Medulla oblongata (tissue), 1 donor: Measurements from ENCODE around the gene HGS.

Experiments used
- DNase-seq: peaks from one replicate; pipeline ENCODE4 v3.0.0-alpha.2; 2015; ENCODE audit errors: extremely low spot score

Gene HGS

GRCh38 chr17:81683584-81684441 lies at the start of gene HGS, which contains the start of gene ARL16:
Gene HGS (plus strand): TSS chr17:81684011. CDS start chr17:81684067, 56 bp downstream.
Gene ARL16 (minus strand): TSS chr17:81683797. CDS start chr17:81683753, 44 bp downstream.
- peak; percentile 99 for DNase-seq

- no peak for DNase-seq
Observed at GRCh38 chr17:81635431-81635830, 48.4 kb upstream of the HGS start.

- no peak for DNase-seq
Observed at GRCh38 chr17:81635973-81636504, 47.8 kb upstream of the HGS start.

DNA sequence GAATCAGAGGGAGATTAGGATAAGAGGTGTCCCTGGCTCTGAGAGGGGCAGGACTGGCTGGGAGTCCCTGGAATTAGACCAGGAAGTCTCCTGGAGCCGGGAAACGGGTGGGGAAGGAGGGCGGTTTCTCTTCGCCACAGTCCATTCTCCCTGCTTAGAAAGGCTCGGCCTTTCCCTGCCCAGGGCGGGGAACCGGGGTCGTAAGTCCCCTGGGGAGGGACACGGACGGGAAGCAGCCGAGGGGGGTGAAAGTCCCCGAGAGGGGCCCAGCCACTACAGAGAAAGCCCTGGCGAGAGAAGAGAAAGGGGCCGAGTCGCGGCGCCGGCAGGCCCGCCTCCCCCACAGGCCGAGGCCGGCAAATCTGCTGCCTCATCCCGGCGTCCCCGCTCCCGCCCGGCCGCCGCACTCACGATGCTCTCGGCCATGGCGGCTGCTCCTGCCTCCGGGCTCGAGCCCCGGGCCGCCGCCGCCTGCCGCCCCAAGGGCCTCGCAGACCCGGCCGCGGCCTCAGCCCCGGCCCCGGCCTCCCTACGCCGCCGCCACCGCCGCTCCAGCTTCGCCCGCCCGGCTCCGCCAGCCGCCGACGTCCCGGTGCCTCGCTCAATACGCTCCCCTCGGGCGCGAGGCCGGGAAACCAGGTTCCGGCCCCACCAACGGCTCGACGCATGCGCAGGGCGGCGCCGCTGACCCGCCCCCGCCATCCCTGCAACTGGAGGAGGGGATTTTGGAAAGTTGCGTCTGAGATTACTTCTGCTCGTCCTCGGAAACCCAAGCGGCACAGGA lies 47.1 kb upstream of the HGS start, which contains the start of the genes NPLOC4 and TSPAN10:
NPLOC4 (minus strand) TSS at position 608 of the 784 bp plus-strand sequence; CDS start at position 426, 182 bp downstream.
TSPAN10 (plus strand) TSS at position 692 of the 784 bp plus-strand sequence. CDS start 5,217 bp downstream, outside the sequence.
- peak; percentile 81 for DNase-seq

- no peak for DNase-seq
Observed at GRCh38 chr17:81638683-81639082, 45.1 kb upstream of the HGS start.

- DNase-seq = no peak
Observed at GRCh38 chr17:81640011-81640410, 43.8 kb upstream of the HGS start.

DNA sequence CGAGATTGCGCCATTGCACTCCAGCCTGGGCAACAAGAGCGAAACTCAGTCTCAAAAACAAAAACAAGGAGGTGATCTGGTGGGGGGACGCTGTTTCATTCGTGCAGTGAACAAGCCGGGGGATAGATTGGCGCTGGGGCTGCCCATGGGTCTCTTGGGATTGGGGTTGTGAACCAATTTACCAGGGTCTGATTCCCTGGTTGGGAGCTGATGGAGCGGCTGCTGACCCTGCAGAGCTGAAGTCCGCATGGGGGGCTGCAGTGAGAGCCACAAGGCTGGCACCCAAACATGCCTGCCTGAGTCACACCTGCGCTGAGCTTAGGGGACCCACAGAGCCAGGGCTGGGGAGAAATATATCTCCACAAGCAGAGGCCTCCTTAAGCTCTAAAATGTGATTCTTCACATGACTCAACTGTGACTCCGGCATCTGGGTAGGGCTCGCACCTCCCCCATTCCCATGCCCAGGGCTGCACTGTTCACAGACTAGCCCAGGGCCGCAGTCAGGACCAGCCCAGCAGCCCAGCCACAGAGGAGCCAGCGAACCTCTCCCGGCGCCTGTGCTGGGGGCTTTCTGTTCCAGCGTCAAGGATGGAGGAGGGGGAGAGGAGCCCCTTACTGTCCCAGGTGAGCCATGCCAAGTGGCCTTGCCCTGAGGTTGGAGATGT lies 41.9 kb upstream of the HGS start:
- no peak for DNase-seq

- DNase-seq = no peak
Observed at GRCh38 chr17:81644496-81644895, 39.3 kb upstream of the HGS start.

DNA sequence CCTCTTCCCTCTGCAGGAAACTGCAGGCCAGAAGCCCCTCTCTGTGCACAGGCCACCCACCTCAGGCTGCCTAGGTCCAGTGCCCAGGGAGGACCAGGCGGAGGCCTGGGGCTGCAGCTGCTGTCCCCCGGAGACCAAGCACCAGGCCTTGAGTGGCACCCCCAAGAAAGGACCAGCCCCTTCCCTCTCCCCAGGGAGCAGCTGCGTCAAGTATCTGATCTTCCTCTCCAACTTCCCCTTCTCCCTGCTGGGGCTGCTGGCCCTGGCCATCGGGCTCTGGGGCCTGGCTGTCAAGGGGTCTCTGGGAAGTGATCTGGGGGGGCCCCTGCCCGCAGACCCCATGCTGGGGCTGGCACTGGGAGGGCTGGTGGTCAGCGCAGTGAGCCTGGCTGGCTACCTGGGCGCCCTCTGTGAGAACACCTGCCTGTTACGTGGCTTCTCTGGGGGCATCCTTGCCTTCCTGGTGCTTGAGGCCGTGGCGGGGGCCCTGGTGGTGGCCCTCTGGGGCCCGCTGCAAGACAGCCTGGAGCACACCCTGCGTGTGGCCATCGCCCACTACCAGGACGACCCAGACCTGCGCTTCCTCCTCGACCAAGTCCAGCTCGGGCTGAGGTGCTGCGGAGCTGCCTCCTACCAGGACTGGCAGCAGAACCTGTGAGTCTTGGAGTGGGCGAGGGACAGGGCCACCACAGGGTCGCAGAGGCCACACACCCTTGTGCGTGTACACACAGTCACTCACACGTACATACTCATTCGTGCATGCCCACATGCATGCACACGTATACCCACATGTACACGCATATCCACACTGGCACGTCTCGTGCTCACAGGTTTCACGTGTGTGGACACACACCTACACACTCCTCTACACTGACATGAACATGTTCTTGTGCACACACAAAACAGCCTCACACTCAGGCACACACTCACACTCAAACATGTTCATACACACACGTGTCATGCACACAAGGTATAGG lies 38.5 kb upstream of the HGS start:
- no peak for DNase-seq

GRCh38 chr17:81646869-81647600 lies 36.8 kb upstream of the HGS start:
- no peak for DNase-seq

- no peak for DNase-seq
Observed at GRCh38 chr17:81647640-81648012, 36.2 kb upstream of the HGS start.

- DNase-seq = no peak
Observed at GRCh38 chr17:81648013-81648706, 35.7 kb upstream of the HGS start.

DNA sequence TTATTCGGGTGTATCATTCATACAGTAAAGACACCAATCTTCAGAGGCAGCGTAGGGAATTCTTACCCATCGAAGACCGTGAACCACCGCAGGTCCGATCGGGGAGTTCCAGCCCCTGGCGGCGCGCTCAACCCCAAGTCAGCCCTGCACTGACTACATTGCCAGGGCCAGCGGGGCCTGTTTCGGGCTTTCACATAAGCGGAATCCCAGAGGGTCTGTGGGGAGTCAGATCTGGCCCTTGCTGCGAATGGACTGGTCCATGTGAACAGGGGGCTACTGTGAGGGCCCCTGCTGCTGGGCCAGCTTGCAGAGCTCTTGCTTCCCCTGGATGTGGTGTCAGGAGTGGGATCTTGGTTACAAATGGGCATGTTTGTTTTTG lies 35.1 kb upstream of the HGS start:
- no peak for DNase-seq

GRCh38 chr17:81650951-81651350 lies 32.9 kb upstream of the HGS start:
- DNase-seq = no peak

GRCh38 chr17:81651692-81652091 lies 32.1 kb upstream of the HGS start:
- DNase-seq = no peak

DNA sequence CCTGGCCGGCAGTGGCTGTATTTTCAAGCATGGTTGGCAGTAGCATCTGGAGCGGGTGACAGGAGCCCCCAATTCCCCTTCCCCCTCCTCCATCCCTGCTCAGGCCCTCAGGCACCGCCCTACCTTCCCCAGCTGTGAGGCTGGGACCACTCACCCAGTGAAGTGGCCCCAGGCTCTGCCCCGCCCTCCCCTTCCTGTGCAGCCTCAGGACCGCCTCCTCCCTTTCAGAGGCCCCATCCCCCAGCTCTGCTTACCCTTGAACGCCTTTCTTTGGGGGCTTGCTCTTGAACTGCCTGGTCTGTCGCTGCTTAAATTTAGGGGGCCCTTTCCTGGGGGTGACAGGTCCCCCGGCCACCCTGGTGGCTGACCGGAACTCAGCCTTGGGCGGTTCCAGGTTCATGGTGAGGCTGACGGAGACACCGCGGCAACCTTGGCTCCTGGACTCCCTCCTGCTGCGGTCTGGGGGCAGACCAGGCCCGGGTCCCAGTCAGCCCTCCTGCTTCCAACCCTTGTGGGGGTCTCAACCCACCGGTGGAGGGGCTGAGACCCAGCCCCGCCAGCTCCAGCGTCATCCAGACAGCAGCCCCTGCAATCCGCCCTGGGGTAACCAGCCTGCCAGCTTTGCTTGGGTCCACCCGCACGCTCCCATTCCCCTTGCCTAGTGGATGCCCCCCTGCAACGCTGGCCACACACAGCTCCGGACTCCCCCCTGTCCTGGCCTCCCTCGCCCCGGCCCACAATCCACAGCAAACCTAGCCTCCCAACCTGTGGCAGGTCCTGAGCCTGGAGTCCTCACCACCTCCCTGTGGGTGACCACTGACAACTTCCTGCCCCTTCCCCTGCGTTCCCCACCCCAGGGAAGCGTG lies 30.7 kb upstream of the HGS start:
- DNase-seq = no peak

- DNase-seq = no peak
Observed at GRCh38 chr17:81655378-81656117, 28.3 kb upstream of the HGS start.
